ENCODE measurements around the gene NOLC1.
"Not testable (repeated sequence)": the region's sequence is repeated elsewhere in the genome, so short reads cannot be mapped to it uniquely, and the experiment has no call there.

NOLC1 gene

DNA sequence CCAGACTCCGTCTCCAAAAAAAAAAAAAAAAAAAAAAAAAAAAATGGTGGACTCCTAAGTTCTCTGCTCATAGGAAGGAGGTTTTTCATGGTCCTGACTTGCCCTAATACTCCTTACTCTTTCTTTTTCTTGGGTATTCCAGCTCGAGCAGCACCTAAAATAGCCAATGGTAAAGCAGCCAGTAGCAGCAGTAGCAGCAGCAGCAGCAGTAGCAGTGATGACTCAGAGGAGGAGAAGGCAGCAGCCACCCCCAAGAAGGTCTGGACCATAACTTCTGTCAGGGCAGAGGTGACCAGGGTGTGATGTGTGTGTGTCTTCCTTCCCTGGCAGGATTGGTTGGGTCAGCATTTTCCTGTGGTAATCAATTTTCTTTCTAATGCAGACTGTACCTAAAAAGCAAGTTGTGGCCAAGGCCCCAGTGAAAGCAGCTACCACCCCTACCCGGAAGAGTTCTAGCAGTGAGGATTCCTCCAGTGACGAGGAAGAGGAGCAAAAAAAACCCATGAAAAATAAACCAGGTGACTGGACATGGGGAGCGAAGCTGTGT is 6.9 kb downstream of the NOLC1 start:
- DNase-seq = no peak

DNA sequence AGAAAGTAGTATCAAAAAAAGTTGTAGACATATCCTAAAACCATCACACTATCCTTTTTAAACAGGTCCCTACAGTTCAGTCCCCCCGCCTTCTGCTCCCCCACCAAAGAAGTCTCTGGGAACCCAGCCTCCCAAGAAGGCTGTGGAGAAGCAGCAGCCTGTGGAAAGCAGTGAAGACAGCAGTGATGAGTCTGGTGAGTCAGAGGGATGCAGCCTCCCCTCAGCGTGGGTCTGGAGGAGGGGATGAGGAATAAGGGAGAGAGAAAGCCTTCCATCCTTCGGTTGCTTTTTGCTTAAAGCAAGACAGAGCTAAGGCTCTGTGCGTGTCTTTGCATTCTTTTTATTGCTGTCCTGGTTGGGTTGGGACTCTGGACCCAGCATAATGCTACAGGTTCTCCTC is 7.6 kb downstream of the NOLC1 start:
- DNase-seq = no peak

DNA sequence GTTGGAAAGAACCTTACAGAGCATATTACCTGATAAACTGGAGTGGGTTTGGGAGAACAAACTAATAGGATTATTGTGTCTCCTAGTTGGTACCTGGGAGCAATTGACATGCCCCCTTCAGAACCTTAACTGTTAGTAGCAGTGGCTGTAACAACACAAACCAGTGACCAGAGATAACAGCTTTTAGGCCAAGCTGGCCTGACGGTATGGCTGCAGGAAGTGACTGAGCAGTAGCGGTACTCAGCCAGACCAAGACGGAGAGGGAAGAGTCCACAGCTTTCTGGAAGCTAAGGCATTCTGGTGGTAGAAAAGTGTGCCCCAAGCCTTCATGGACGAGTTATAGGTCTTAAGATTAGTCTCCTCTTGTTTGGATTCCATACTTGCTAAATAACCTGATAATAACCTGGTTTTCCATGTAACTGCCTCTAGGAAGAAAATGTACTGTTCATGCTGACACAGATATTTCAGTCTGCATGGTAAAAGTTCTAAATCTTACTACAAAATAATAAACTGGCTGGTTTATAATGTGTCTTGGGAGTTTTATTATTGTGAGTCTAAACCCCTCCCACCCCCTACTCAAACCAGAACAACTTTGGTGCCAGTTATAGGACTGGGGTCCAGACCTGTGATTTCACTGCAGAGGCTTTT is 11.3 kb downstream of the NOLC1 start:
- no peak for DNase-seq

DNA sequence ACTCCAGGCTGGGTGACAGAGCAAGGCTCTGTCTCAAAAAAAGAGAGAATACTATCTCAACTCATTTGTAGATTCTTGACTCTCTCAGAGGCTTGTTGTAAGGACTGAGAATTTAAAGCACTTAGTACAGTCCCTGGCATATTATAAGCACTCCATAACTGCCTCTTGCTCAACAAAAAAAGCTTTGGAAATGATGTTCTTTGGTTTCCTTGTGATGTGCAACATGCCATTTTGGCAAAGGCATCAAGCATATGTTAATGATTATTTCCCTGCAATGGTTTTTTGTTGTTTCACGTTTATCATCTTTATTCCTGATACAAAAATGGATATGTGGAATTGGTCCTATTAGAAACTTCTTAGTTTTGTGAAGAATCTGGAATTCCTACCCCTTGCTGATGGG is 15.7 kb downstream of the NOLC1 start:
- no peak for DNase-seq

DNA sequence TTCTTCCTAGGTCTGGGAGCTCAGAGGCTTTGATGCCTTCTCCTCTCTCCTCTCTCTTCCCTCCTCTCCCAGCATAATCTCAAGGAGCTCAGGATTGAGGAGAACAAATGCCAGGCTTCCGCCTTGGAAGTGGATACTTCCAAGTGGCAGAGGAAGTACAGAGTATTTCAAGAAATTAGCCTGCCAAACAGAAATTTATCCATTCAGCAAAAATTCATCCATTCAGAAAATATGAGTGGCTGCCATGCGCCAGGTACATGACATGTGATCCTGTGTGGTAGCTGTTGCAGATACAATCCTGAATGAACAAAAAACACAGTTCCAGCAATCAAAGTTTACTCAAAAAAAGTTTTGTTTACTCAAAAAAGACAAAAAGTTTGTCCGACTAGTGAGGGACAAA is 18.4 kb downstream of the NOLC1 start:
- DNase-seq = no peak

DNA sequence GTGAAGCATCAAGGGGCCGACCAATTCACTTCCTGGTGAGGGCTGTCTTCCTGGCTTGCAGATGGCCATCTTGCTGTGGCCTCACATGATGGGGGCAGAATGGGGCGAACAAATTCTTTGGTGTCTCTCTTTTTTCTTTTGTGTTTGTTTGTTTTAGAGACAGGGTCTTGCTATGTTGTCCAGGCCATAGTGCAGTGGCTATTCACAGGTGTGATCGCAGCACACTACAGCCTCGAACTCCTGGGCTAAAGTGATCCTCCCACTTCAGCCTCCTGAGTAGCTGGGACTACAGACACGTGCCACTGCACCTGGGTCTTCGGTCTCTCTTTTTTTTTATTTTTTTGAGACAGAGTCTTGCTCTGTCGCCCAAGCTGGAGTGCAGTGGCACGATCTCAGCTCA is 20.1 kb downstream of the NOLC1 start:
- no peak for DNase-seq

DNA sequence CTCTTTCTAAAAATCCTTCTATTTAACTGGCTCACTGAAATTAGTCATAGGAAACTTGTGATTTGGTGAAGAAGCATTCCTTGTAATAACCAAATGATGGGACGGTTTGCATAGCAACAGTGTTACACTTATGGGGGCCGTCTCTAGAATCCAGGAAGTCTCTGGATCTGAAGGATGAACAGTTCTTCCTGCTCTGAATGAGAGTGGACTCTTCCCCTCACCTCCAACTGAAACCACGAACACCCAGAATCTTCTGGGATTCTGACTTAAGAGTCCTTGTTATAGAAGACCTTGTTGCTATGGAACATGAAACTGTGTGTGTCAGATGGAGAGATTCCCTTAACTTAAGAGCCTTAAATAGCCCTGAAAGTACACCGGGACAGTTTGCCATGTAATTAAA is 23.2 kb downstream of the NOLC1 start:
- DNase-seq = no peak

DNA sequence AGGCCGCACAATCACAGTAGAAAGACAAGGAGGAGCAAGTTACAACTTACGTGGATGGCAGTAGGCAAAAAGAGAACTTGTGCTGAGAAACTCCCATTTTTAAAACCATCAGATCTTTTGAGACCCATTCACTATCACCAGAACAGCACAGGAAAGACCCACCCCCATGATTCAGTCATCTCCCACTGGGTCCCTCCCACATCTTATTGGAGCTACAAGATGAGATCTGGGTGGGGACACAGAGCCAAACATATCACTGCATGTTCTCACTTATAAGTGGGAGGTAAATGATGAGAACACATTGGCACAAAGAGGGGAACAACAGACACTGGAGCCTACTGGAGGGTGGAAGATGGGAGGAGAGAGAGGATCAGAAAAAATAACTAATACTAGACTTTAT is 32.4 kb downstream of the NOLC1 start:
- no peak for DNase-seq

DNA sequence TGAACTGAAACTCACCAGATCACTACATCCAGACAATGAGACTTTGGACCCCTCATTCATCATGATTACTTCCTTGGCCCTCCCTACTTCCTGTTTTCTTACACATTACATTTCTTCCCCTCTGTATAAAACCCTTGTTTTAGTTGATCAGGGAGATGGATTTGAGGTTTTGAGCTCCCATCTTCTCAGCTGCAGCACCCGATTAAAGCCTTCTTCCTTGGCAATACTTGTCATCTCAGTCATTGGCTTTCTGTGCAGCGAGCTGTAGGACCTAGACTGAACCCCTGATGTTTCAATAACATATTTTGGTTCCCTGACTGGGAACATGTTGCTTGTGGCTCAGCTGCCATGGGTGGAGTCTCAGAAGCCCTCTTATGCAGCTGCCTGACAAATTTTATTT is 33.1 kb downstream of the NOLC1 start:
- no peak for DNase-seq

DNA sequence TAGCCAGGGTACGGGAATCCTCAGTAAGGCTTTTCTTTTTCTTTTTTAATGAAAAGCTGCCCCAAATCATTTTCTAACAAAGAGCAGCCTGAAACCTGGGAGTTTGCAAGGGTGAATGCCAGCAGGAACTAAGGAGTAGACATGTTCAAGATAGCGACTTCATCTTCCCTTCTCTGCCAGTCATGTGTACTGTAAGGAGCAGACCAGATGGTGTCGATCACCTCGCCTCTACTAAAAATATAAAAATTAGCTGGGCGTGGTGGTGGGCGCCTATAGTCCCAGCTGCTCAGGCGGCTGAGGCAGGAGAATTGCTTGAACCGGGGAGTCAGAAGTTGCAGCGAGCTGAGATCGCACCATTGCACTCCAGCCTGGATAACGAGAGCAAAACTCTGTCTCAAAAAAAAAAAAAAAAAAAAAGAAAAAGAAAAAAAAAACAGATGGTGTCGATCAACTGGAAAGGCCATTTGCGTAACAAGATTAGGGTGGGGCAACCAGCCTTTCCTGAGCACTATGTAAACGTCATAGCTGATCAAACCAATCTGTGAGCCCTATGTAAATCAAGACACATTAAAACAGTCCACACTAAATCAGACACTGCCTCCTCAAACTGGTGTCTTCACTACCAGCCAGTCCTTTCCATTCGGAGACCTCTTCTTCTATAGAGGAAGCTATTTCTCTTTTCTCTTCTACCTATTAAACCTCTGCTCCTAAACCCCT is 33.8 kb downstream of the NOLC1 start:
- DNase-seq = no peak

DNA sequence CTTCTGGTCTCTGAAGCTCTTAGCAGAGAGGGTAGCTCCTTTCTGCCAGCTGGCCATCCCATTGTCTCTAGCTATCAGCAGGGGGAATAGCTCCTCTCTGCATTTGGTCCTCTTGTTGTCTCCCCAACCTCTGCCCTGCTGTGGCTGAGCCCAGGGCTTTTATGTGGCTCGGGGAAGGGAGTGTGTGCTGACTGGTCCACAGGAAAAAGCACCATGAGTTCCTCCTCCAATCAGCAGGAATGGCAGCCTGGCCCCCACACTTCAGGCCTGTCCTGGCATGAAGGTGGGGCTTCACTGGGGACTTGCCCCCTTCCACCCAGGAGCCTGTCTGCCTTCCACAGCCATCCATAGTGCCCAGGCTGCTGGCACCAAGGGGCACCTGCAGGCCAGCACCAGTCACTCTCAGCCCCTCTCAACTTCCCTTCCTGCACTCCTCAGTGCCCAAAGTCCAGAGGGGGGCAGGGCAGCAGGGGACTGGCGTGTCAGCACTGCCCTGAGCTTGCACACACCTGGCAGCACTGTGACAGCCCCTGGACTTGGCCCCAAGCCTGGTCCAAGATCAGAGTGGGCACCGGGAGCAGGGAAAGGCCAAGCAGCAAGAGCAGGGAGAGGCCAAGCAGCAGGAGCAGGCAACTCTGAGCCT is 36.2 kb downstream of the NOLC1 start:
- no peak for DNase-seq

DNA sequence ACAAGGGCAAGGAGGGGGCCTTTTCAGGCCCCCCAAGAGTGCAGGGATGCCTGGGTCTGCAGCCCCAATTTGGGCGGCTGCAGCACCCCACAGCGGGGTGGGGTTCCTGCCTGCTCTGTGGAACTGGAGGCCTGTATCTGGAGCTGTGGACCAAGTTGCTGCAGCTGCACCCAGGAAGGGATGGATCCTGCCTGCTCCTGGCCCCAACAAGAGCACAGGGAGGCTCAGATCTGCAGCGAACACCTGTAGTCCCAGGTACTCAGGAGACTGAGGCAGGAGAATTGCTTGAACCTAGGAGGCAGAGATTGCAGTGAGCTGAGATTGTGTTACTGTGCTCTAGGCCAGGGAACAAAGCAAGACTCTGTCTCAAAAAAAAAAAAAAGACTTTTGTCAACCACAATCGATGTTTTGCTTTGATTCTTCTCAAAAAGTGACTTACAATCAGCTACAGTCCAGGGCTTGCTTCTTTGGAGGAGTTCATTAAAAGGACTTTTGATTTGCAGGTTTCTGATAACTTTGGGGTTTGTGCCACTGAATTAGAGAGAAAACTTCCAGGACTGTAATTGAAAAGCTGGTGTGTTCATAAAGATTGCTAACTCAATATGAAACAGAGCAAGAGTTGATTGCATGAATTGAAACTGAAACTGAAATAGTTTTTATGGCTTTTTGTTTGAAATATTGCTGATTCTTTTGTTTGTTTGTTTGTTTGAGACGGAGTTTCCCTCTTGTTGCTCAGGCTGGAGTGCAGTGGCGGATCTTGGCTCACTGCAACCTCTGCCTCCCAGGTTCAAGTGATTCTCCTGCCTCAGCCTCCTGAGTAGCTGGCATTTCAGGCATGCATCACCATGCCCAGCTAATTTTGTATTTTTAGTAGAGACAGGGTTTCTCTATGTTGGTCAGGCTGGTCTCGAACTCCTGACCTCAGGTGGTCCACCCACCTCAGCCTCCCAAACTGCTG is 37.0 kb downstream of the NOLC1 start:
- not testable (repeated sequence) for DNase-seq

DNA sequence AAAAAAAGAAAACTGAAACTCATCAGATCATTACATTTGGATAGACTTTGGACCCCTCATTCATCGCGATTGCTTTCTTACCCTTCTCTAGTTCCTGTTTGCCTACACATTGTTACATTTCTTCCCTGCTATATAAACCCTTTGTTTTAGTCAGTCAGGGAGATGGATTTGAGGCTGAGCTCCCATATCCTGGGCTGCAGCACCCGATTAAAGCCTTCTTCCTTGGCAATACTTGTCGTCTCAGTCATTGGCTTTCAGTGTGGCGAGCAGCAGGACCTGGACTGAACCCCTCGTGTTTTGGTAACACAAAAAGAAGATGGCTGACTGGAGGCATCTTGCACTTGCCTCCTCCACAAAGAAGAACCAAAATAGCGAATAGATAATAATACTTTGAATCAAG is 39.8 kb downstream of the NOLC1 start:
- DNase-seq = no peak

DNA sequence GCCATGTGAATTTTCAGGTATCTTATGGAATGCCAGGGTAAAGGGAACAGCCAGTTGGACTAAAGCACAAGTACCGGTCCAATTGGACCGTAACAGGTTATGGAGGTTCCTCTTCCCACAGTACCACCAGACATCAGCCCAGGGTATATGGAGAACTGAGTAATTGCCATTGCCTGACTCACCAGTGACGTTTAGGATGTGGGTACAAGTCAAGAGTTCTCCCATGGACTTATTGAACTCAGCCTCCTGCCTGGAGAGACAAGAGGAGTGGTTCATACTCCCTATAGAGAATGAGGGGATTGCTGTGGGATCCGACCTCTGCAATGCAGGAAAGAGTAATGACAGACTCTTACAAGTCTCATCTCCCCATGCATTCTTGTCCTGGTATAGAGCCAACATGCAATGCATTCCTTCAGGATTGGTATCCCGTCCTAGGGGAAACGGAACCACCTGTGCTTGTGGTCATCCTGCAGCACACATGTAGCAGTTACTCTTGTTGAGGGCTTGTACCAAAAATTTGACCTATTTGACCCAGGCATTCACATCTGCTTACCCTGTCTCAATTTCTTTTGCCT is 43.2 kb downstream of the NOLC1 start:
- no peak for DNase-seq

DNA sequence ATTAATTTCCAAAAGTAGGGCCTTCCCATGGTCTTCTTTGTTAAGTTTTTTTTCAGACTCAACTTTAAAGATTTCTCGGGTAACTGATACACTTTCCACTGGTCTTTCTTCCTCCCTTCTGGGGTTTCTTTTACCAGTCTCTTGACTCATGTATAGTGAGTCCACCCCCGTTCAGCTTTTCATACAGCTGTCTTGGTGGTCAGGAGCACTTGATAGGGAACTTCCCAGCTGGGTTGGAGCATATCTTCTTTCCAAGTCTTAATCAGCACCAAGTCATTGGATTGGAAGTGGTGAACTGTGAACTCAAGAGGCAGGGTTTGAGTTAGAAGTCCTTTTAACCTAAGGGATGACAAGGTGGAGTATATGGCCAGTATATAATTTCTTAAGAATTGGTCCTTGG is 44.7 kb downstream of the NOLC1 start:
- no peak for DNase-seq

DNA sequence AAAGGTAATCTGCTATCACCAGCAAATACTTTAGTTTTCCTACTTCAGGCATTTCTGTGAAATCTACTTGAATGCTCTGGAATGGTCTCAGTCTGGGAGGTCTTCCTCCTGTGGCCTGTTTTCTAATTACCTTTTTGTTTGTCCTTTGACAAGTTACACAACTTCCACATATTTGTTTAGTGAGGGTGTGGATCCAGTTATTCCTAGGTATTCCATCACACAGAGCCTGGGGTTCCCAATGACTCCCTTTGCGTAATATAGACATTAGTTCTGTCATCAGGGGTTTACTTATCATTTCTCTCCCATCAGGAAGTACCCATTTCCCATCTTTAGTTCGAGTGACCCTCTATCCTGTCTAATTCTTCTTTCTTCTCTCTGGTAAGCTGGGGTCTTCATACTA is 45.8 kb downstream of the NOLC1 start:
- no peak for DNase-seq

DNA sequence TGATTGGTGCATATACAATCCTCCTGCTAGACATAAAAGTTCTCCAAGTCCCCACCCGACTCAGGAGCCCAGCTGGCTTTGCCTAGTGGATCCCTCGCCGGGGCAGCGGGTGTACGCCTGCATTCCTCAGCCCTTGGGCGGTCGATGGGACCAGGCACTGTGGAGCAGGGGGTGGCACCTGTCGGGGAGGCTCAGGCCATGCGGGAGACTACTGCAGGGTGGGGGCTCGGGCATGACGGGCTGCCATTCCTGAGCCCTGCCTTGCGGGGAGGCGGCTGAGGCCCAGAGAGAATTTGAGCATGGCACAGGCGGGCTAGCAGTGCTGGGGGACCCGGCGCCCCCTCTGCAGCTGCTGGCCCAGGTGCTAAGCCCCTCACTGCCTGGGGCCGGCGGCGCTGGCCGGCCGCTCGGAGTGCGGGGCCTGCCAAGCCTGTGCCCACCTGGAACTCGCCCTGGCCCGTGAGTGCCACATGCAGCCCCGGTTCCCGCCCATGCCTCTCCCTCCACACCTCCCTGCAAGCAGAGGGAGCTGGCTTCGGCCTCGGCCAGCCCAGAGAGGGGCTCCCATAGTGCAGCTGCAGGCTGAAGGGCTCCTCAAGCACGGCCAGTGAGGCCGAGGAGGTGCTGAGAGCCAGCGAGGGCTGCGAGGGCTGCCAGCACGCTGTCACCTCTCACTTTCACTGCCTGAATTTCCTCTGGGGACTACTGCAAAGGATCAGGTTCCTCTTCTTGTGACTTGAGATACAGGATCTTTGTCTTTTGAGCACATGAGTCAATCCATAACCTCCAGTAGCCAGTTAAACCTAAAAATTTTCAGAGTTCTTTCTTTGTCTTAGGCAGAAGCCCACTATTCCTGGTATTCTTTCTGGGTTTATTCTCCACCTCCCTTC is 48.8 kb downstream of the NOLC1 start:
- DNase-seq = no peak

DNA sequence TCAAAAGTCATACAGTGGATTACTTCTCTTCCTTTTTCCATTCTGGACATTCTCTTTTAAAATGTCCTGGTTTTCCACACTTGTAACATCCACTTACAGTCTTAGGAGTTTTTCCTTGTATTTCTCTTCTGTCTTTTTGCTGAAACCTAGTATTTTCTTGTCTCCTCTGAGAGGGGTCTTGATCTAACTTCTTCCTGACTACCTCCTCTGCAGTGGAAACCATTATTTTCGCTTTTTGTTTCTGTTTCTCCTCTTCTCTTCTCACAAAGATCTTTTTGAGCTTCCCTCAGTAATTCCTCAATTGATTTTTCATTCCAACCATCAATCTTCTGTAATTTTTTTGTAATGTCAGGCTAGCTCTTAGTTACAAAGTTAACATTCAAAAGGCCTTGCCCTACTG is 50.2 kb downstream of the NOLC1 start:
- no peak for DNase-seq

DNA sequence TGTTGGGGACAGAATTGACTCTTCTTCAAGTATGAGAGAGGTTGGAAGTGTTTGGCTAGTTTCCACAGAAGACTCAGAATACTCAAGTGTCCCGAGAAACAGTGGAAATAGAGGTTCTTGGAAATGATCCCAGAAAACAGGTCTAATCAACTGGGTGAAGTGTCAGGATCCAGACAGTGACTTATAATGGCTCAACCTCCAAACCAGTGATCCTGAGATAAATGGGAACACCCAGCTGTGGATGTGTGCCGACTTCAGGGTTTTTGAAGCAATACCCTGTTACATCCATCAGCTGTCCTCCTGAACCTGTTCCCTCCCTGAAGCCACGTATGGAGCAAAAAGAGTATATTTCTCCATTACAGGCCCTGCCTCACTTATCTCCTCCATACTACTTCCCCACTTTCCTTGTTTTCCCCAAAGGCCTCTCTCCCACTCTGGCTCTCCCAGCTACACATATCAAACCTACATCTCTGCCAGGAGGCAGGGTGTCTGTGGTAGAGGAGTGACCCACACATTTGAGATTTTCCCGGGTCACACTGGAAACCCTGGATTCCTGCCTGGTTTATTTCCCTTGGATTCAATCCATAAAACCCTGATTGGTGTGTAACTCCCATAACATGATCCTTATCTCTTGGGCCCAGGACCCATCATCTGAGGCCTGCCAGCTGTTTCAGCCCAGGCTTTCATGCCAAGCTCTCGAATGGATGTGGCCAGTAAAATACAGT is 56.3 kb downstream of the NOLC1 start:
- DNase-seq = no peak

DNA sequence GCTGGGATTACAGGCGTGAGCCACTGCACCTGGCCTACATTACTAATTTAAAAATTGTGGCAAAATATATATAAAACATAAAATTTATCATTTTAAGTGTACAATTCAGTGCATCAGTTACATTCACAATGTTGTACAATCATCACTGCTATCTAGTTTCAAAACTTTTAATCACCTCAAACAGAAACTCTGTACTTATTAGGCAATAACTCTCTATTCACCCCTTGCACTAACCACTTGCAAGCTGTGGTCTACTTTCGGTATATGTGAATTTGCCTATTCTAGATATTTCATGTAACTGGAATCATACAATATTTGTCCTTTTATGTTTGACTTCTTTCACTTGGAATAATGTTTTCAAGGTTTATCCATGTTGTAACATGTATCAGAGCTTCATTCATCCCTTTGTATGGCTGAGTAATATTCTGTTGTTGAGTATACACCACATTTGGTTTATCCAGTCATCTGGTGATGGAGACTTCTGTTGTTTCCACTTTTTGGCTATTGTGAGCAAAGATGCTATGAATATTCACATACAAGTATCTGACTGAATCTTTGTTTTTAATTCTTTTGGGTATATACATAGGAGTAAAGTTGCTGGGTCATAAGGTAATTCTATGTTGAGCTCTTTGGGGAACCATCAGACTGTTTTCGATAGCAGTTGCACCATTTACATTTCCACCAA is 59.6 kb downstream of the NOLC1 start:
- no peak for DNase-seq

Measured in kidney glomerular epithelial cell (primary cell).